D341Med (cell line): Measurements from ENCODE around the gene KLHL7.
"Not testable (repeated sequence)": the region's sequence is repeated elsewhere in the genome, so short reads cannot be mapped to it uniquely, and the experiment has no call there.

Experiments
- DNase-seq: peaks from one replicate; pipeline ENCODE4 v3.0.0; 2012; ENCODE audit warnings: low spot score

KLHL7 gene

DNA sequence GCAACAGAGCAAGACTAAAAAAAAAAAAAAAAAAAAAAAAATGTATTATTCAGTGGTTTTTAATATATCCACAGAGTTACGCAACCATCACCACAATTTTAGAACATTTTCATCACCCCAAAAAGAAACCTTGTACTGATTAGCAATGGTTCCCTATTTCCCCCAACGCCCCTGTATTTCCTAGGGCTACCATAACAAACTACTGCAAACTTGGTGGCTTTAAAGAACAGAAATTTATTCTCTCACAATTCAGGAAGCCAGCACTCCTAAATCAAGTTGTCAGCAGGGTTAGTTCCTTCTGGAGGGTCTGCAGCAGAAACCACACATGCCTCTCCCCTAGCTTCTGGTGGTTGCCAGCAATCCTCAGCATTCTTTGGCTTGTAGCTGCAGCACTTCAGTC lies 70.4 kb downstream of the KLHL7 start:
- DNase-seq: no peak

DNA sequence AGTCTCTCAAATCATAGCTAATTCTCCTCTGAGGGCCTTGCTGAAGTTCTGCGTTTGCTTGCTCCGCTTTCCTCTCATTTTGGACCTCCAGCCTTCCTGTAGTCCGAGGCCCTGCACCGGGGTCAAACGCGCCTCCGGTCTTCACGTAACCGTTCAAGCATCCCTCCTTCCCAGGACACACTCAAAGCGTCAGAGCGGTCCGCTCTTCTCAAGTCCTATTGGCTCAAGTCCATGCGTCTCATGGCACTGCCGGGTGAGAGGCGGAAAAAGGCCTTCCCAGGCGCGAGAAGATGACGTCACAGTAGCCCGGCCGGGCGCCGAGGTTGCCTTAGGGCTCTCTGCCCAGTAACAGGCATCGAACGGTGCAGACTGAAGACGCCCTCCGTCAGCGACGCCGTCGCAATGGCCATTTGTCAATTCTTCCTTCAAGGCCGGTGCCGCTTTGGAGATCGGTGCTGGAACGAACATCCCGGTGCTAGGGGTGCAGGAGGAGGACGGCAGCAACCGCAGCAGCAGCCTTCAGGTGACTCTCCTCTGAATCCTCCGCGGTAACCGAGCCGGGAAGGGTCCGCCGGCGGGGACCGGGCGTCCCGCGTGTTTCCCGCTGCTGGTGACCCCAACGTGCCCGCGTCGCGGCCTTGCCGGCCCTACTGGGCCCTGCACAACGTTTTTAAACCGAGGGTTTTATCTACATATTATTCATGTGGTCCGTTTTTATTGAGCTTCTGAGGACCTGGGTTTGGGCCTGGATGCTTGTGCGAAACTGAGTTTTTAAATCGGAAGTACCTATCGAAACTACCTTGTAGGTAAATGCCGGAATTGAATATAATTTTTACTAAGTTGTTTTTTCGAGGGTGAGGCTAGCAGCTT lies 76.3 kb downstream of the KLHL7 start, which contains the start of gene NUP42:
Gene NUP42 (plus strand): TSS at position 365 of the 870 bp plus-strand sequence. CDS start 38 bp downstream, at position 403.
- DNase-seq: peak; percentile 96

DNA sequence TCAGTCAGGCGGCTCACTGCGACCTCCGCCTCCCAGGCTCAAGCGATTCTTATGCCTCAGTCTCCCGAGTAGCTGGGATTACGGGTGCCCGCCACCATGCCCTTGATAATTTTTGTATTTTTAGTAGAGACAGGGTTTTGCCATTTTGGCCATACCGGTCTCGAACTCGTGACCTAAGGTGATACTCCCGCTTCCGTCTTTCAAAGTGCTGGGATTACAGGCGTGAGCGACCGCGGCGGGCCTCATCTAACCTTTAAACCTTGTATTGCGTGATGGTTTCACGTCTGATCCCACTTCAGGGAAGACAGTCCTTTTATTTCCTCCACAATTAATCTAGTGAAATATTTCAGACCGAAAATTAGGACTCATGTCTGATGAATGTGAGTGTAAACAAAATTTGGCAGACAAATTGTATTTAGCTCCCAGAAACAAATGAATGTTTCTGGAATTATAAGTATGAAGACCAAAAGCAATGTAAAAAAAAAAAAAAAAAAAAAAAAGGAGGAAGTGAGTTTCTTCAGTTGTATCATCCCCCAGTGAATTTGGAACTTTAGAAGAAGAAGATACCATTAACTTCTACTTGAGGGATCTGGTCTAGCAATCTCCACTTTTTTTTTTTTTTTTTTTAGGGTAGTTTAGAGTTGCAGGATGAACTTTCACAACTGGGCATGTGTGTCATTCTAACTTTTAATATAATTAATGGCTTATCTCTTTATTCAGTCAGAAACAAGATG lies 77.9 kb downstream of the KLHL7 start:
- no peak for DNase-seq

DNA sequence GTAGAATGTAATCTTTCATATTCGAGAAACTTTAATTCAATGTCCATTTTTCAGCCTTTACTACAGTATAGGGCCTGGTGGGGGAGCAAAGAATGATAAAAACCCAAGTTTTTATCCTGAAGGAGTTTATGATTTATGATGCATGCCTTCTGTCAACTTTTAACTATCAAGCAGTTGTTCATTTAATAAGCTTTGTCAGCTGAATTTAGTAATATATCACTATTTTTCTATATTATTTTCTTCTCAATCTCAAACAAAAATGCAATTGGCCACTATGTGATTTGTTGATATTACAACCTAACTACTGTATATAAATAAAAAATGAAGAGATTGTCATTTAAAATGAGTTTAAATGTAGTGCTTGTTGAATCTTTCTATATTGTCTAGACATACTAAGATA lies 78.7 kb downstream of the KLHL7 start:
- no peak for DNase-seq

DNA sequence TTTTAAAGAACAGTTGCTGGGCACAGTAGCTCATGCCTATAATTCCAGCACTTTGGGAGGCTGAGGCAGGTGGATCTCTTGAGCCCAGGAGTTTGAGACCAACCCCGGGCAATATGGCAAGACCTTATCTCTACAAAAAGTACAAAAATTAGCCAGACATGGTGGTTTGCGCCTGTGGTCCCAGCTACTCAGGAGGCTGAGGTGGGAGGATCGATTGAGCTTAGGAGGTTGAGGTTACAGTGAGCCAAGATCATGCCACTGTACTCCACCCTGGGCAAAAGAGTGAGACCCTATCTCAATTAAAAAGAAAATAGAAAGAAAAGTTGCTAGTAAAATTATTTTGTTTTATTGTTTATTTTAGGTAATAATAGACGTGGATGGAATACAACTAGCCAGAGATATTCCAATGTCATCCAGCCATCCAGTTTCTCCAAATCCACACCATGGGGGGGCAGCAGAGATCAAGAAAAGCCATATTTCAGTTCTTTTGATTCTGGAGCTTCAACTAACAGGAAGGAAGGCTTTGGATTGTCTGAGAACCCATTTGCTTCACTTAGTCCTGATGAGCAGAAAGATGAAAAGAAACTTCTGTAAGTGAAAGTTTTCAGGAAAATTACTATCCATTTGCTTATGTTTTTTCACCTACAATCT lies 79.2 kb downstream of the KLHL7 start:
- peak; percentile 29 for DNase-seq

DNA sequence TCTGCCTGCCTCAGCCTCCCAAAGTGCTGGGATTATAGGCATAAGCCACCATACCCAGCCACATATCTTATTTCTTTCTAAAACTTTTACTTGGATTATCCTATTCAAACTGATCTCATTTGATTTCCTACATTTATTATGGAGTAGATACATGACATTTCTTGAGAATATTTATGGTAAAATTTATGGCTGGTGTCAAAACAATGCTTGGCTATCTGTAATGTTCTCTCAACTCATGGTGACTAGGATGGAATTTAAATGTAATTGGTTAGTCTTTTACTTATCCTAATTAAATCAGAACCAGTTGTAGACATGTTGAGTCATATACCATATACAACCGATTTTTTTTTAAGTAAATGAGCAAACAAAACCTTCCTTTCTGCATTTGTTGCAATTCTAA lies 80.4 kb downstream of the KLHL7 start:
- DNase-seq: no peak

DNA sequence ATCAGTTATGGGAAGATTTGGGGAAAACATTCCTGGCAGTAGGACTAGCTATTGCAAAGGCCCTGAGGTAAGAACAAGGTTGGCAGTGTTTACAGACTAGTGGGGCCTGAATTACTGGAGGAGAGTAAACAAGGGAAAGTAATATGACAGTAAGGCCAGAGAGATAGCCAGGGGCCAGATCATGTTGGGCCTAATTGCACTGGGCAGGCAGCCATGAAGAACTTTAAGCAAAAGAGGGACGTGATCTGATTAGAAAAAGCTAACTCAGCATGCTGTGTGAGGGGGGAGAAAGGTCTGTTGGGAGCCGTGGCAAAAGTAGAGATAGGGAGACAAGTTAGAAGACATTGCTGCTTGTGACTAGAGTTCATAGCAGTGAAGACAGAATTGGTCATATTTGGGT lies 85.4 kb downstream of the KLHL7 start:
- DNase-seq: no peak

DNA sequence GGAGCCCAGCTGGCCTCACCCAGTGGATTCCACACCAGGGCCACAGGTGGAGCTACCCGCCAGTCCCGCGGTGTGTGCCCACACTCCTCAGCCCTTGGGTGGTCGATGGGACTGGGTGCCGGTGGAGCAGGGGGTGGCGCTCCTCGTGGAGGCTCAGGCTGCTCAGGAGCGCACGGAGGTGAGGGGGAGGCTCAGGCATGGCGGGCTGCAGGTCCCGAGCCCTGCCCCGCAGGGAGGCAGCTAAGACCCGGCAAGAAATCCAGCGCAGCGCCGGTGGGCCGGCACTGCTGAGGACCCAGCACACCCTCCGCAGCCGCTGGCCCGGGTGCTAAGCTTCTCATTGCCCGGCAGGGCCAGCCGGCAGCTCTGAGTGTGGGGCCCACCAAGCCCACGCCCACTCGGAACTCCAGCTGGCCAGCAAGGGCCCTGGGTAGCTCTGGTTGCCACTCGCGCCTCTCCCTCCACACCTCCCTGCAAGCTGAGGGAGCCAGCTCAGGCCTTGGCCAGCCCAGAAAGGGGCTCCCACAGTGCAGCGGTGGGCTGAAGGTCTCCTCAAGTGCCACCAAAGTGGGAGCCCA lies 88.2 kb downstream of the KLHL7 start:
- DNase-seq: not testable (repeated sequence)

DNA sequence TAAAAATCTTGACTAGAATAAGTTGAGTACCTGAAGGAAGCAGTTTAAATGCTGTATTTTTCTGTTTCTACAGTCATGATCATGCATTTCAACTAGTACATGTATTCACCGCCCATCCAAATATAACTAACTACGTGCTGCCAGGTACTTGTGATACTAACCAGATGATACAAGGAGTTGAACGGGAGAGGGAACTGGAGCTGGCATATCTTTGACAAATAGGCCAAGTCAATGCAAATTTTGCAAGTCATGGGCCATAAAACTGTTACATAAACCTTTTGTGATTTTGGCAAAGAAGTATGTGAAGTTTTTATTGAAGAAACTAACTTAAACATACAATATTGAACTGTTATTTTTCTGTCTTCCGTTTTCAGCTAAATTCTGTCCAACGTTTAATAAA lies 90.7 kb downstream of the KLHL7 start:
- no peak for DNase-seq

DNA sequence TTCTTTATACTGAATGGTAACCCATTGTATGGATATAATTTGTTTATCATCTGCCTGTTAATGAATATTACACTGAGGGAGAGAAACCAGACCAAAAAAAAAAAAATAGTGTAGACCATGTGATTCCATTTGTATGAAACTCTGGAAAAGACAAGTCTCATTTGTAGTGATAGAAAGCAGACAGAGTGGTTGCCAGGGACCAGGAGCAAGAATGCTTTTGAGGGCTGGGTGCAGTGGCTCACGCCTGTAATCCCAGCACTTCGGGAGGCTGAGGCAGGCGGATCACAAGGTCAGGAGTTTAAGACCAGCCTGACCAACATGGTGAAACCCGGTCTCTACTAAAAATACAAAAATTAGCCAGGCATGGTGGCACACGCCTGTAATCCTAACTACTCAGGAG lies 92.2 kb downstream of the KLHL7 start:
- not testable (repeated sequence) for DNase-seq

DNA sequence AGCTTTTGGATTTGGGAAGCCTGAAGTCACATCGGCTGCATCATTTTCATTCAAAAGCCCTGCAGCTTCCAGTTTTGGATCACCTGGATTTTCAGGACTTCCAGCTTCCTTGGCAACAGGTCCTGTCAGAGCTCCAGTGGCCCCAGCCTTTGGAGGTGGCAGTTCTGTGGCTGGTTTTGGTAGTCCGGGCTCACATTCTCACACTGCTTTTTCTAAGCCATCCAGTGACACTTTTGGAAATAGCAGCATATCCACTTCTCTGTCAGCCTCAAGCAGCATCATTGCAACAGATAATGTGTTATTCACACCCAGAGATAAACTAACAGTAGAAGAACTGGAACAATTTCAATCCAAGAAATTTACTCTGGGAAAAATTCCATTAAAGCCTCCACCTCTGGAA lies 94.7 kb downstream of the KLHL7 start:
- DNase-seq: no peak

DNA sequence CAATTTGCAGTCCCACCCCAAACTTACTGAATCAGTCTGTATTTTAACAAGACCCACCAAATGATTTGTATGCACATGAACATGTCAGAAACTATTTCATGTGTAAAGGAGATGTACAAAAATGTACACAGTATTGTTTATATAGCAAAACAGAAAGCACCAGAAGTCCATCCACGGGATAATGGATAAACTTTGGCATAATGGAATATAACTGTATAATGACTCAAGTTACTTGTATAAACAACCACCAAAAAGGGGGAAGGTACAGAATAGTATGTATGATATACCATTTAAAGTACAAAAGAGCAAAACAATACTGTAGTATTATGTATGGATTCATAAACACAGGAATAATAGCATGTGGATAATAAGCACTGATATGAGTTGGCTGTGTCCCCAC lies 98.7 kb downstream of the KLHL7 start:
- no peak for DNase-seq

DNA sequence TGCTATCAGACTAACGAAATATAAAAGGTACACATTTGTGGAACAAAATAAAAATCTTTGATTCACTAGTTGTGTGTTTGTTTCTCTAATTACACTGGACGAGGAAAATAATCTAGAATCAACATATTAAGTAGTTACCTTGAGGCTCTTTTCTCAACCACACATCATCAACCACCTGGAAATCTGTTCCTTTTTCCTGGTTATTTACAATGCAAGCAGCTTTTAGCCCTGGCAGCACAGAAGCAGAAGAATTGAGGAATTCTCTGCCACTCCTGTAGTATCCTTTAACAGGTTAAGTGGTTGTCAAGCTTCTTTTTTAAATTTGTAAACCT lies 100.0 kb downstream of the KLHL7 start:
- DNase-seq: no peak

DNA sequence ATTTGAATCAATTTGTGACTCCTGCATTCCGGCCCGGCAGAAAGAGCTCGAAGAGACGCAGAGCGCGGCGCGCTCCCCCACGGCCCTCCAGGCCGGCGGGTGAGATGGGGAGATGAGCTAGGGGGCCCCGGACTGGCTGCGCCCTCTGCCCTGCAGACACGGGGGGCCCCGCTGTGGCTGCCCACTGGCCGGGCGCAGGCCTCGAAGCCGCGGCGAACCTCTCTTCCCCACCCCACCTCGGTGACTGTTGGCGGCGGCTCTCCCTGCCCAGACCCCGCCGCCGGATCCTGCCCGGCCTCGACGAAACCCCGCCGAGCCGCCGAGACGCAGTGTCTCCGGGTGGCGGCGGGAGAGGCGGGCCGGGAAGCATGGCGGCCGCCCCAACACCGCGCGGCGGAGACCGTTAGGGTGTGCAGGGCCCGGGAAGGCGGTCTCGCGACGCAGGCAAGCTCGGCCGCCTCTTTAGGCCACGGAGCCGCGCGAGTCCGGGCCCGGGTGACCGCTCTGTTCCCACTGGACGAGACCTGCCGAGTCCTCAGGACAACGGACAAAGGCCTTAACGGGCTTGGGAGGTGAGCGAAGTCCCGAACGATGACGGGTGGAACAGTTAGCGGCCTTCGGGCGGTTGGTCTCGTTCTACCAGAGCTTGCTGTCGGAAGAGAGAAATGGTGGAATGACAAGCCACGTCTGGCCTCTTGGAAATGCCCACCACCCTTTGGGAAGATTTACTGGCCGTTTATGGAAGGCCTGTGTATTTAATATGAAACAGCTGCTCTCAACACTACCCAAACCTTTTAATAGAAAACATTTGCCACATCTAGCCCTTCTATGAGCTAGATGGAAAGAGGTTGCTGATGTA lies 100.6 kb downstream of the KLHL7 start:
- DNase-seq: no peak

DNA sequence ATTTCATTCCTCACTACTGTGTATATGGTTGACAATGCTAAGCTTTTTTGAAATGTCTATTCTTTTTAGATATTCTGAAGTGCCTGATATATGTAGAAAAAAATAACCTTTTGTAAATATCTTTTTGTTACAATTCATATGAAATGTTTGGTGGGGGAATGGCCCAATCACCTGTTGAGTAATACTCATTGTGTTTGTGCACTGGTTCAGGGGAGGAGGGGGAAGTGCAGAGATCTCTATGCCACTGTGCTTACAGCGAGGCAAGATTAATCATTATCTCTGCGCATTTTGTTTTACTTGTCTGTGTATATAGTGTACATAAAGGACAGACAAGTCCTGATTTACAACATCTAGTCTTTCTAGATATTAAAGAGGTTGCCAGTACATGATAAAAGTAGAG lies 101.4 kb downstream of the KLHL7 start:
- DNase-seq: no peak

DNA sequence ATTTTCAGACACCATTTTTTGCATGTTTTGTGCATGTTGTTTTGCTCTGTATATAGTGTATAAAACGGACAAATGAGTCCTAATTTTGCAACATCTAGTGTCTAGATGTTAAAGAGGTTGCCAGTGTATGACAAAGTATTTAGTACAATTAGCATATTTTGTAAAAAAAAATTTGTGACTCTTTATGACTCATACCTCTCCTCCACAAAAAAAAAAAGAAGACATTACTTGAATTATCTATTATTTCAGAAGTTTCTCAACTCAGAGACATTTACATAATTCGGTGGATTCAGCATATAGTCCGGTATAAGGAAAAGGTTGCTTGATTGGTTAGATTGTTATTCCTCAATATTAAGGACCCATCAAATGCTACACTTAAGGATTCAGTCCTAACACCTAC lies 102.3 kb downstream of the KLHL7 start:
- no peak for DNase-seq

DNA sequence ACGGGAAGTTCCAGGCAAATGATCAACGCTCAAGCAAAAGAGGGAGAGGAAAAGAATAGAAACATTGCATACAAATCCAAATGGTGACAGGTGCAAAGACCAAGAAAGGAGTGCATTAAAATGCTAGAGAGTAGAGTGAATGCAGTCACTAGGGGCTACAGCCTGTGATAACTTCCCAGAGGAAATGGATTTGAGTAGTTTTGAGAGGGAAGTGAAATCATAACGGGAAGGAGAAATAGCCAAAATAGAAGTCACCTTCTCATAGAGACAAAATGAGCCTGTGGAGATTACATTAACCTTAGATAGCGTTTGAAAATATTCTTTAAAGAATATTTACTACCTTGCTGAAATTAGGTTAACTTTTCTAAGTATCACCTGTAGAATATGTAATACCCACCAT lies 102.7 kb downstream of the KLHL7 start:
- no peak for DNase-seq

DNA sequence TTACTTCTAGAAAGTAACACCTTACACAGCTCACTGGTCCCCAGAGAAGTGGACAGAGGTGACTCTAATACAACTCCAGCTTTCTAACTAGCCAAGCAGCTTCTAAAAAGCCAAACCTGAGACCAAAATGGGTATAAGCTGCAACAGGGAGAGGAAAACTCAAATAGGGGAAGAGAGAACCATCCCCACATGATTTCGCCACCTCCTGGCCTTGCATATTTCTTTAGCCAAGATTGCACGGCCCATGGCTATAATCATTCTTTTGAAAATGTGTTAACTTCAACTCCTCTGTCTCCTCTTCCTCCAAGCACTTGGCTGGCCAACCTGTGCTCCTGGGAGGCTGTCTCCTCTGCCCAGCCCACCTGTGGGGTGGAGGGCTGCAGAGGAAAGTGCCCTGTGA lies 104.9 kb downstream of the KLHL7 start:
- DNase-seq: no peak

DNA sequence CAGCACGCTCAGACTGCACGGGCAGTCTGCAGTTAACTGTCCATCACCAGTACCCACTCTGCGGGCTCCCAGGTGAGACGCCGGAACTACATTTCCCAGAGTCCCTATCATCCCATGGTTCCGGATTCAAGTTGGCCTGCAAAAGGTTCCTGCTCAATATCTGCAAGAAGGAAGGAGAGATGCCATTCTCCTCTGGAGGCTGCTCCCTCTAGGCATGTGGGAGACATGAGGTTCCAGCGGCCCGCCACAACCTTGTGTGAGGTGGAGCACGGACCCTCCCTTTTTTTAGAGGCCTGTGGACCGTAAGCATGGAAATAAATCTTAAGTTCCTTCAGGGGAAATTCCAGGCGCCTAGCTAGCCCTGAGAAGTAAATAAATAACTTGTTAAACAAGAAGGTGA lies 106.0 kb downstream of the KLHL7 start:
- no peak for DNase-seq

DNA sequence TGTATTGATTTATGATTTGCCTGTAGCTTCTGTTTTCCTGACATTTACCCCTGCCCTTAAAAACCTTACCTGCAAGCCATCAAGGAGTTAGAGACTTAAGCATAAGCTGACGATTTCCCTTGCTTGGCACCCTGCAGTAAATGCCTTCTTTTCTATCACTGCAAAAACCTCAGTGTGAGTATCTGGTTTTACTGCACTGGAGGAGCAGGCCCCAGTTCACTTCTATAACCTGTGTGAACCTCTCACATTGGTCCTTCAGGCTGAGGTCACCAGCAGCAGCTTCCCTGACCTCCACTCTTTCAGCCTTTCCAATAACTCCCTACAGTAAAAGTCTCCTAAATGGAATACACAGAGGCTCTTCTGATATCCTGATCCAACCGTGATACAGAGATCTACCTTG lies 106.8 kb downstream of the KLHL7 start:
- DNase-seq: no peak

DNA sequence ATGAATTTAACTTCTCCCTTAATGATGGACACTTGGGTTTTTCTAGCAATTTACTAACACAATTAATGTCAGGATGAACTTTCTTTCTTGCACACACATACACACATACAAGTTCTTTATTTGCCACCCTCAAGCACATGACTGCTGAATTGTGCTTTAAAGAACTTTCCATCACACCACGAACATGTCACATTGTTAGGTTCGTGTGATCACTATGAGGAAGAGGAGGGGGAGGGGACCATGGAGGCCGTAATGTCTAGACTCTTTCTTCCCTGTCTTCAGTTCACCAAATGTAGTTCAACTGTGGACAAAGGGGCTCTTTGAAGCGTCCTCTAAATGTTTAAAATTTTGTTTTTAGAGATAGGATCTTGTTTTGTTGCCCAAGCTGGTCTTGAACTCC lies 107.3 kb downstream of the KLHL7 start:
- DNase-seq: no peak

DNA sequence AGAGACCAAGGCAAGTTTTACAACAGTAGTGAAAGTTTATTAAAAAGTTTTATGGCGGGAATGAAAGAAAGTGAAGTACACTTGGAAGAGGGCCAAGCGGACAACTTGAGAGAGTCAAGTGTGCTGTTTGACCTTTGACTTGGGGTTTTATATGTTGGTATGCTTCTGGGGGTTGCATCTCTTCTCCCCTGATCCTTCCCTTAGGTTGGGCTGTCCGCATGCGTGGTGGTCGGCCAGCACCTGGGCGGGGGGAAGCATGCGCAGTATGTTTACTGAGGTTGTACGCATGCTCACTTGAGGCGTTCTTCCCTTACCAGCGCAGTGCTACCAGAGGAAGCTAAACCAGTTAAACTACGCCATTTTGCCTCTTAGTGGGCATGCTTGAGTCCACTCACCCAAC lies 108.2 kb downstream of the KLHL7 start:
- no peak for DNase-seq
